Spleen (tissue), 7 donors: ENCODE data around the gene SPTLC3.

Source experiments
- POLR2AphosphoS5 ChIP-seq, 3 donors: sonication (generic); formaldehyde crosslinking; IDR thresholded peaks; one replicate each; pipeline ENCODE4 v1.5.1; 2017; ENCODE audit warnings: antibody characterized with exemption in 3 of 3
- TF ChIP-seq, protein P1 (sequence below), 11 experiments: fragments of 200-600 bp in 7 of 11; fragments of 450-650 bp in 4 of 11; sonication (generic) in 4 of 11; IDR thresholded peaks in 8 of 11; conservative IDR thresholded peaks in 3 of 11; 1 replicate in 7 of 11; 2 replicates in 4 of 11; pipeline versions ENCODE4 v1.4.0 to v1.8.0; 2016 to 2021; ENCODE audit warnings: antibody characterized with exemption in 11 of 11, inconsistent platforms in 4 of 11, mild to moderate bottlenecking in 1 of 11
- donor health status: DM: no; HTN: no; CAD: no; lungs with moderate emphysema.
- donor health status: DM: no; HTN: no; CAD: no.
- donor health status: DM: no; HTN: no; CAD: no.

DNA sequence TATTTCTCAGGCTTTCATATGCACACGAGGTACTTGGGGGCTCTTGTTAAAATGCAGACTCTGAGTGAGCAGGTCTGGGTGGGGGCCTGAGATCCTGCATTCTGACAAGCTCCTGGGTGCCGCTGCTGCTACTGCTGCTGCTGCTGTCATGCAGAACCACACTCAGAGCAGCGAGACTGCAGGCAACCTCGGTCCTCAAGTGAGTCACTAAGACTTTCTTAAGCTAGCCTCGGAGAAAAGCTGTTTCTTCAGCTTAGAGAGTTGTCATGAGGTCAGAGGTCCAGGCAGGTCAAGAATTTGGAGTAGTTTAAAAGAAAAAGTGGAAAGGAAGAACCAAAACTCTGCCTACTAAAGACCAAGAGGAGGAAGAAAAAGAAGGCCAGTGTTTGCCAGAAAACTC lies 92.9 kb downstream of the SPTLC3 start:
- TF ChIP-seq, protein P1, sequence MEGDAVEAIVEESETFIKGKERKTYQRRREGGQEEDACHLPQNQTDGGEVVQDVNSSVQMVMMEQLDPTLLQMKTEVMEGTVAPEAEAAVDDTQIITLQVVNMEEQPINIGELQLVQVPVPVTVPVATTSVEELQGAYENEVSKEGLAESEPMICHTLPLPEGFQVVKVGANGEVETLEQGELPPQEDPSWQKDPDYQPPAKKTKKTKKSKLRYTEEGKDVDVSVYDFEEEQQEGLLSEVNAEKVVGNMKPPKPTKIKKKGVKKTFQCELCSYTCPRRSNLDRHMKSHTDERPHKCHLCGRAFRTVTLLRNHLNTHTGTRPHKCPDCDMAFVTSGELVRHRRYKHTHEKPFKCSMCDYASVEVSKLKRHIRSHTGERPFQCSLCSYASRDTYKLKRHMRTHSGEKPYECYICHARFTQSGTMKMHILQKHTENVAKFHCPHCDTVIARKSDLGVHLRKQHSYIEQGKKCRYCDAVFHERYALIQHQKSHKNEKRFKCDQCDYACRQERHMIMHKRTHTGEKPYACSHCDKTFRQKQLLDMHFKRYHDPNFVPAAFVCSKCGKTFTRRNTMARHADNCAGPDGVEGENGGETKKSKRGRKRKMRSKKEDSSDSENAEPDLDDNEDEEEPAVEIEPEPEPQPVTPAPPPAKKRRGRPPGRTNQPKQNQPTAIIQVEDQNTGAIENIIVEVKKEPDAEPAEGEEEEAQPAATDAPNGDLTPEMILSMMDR (IDR thresholded peaks at IDR 0.05 in 8 of 11, conservative IDR thresholded peaks at IDR 0.05 in 3 of 11) = no peak
- TF ChIP-seq POLR2AphosphoS5 (IDR thresholded peaks at IDR 0.05) = no peak
